Measurements from ENCODE around the gene PFN3.

The PFN3 gene

GRCh38 chr5:177437623-177438022 is 37.2 kb upstream of the PFN3 start:
- DNase-seq (no peak), ATAC-seq (ENCODE audit: insufficient read depth, low read depth) (no peak)
- no peak overlapping the region for H3K9ac ChIP-seq (ENCODE audit: low read depth, low read length)
- H4K20me1 ChIP-seq (ENCODE audit: insufficient read depth, low read length), result peaks cover 30% of the 10 kb centered on the region
- H3K4me2 ChIP-seq (ENCODE audit: insufficient read depth, low read length), result no peak overlapping the region
- no peak overlapping the region for H3K4me3 ChIP-seq (ENCODE audit: low read depth in 1 of 2, low read length in 2 of 2)
- no peaks in the 10 kb centered on the region for H3K79me2 ChIP-seq (ENCODE audit: insufficient read depth, low read length)
- H2AFZ ChIP-seq (ENCODE audit: low read depth, low read length), result no peak overlapping the region
- H3K27ac ChIP-seq (ENCODE audit: low read length), result no peak overlapping the region
- no peaks in the 10 kb centered on the region for H3K9me3 ChIP-seq (ENCODE audit: insufficient read depth, low read length, severe bottlenecking)
- no peaks in the 10 kb centered on the region for H3K27me3 ChIP-seq (ENCODE audit: insufficient read depth, low read length, poor library complexity)
- peaks cover 83% of the 10 kb centered on the region for H3K36me3 ChIP-seq (ENCODE audit: insufficient read depth, low read length)
- TF ChIP-seq EZH2 (IDR thresholded peaks at IDR 0.05; ENCODE audit: borderline replicate concordance, low read depth, low read length, severe bottlenecking), result no peak
- TF ChIP-seq CTCF (IDR thresholded peaks at IDR 0.05; ENCODE audit: borderline replicate concordance, extremely low read depth, low read length, poor library complexity, severe bottlenecking), result no peak
- peaks cover 2% of the 10 kb centered on the region; the same call in 1 of the 2 replicates for H3K4me1 ChIP-seq (ENCODE audit: insufficient read depth, low read length)

GRCh38 chr5:177435847-177436536 is 35.5 kb upstream of the PFN3 start:
- TF ChIP-seq EZH2 (IDR thresholded peaks at IDR 0.05; ENCODE audit: borderline replicate concordance, low read depth, low read length, severe bottlenecking), result no peak
- TF ChIP-seq CTCF (IDR thresholded peaks at IDR 0.05; ENCODE audit: borderline replicate concordance, extremely low read depth, low read length, poor library complexity, severe bottlenecking), result no peak
- no peaks in the 10 kb centered on the region for H3K27me3 ChIP-seq (ENCODE audit: insufficient read depth, low read length, poor library complexity)
- no peak overlapping the region for H3K4me2 ChIP-seq (ENCODE audit: insufficient read depth, low read length)
- H3K9me3 ChIP-seq (ENCODE audit: insufficient read depth, low read length, severe bottlenecking), result no peaks in the 10 kb centered on the region
- peaks cover 1% of the 10 kb centered on the region; the same call in 1 of the 2 replicates for H3K79me2 ChIP-seq (ENCODE audit: insufficient read depth, low read length)
- no peak overlapping the region for H3K9ac ChIP-seq (ENCODE audit: low read depth, low read length)
- H3K4me3 ChIP-seq (ENCODE audit: low read depth in 1 of 2, low read length in 2 of 2), result no peak overlapping the region
- ATAC-seq (ENCODE audit: insufficient read depth, low read depth) (no peak), DNase-seq (no peak)
- peaks cover 85% of the 10 kb centered on the region for H3K36me3 ChIP-seq (ENCODE audit: insufficient read depth, low read length)
- H4K20me1 ChIP-seq (ENCODE audit: insufficient read depth, low read length), result peaks cover 42% of the 10 kb centered on the region
- no peak overlapping the region for H2AFZ ChIP-seq (ENCODE audit: low read depth, low read length)
- no peak overlapping the region for H3K27ac ChIP-seq (ENCODE audit: low read length)
- H3K4me1 ChIP-seq (ENCODE audit: insufficient read depth, low read length), result peaks cover 18% of the 10 kb centered on the region

GRCh38 chr5:177434942-177435738 is 34.7 kb upstream of the PFN3 start:
- H4K20me1 ChIP-seq (ENCODE audit: insufficient read depth, low read length), result peaks cover 49% of the 10 kb centered on the region
- H3K36me3 ChIP-seq (ENCODE audit: insufficient read depth, low read length), result peaks cover 87% of the 10 kb centered on the region
- H3K9me3 ChIP-seq (ENCODE audit: insufficient read depth, low read length, severe bottlenecking), result no peaks in the 10 kb centered on the region
- no peak overlapping the region for H3K4me2 ChIP-seq (ENCODE audit: insufficient read depth, low read length)
- peaks cover 10% of the 10 kb centered on the region for H3K79me2 ChIP-seq (ENCODE audit: insufficient read depth, low read length)
- no peak overlapping the region for H3K9ac ChIP-seq (ENCODE audit: low read depth, low read length)
- no peak for DNase-seq
- H3K4me3 ChIP-seq (ENCODE audit: low read depth in 1 of 2, low read length in 2 of 2), result no peak overlapping the region
- TF ChIP-seq CTCF (IDR thresholded peaks at IDR 0.05; ENCODE audit: borderline replicate concordance, extremely low read depth, low read length, poor library complexity, severe bottlenecking) (no peak), EZH2 (IDR thresholded peaks at IDR 0.05; ENCODE audit: borderline replicate concordance, low read depth, low read length, severe bottlenecking) (no peak)
- H3K27me3 ChIP-seq (ENCODE audit: insufficient read depth, low read length, poor library complexity), result no peaks in the 10 kb centered on the region
- no peak overlapping the region for H2AFZ ChIP-seq (ENCODE audit: low read depth, low read length)
- H3K27ac ChIP-seq (ENCODE audit: low read length), result no peak overlapping the region
- peaks cover 27% of the 10 kb centered on the region for H3K4me1 ChIP-seq (ENCODE audit: insufficient read depth, low read length)
- no peak for ATAC-seq (ENCODE audit: insufficient read depth, low read depth)
